Right lobe of liver (tissue), 4 donors: Measurements from ENCODE around the gene INPP5A.

Experiments
- CTCF ChIP-seq, 4 donors: fragments of 200-600 bp in 3 of 4; fragments of 450-650 bp in 1 of 4; IDR thresholded peaks; one replicate each; pipeline versions ENCODE4 v1.5.1 to v1.8.0; 2016 to 2022; ENCODE audit warnings: antibody characterized with exemption in 4 of 4, mild to moderate bottlenecking in 2 of 4
- POLR2A ChIP-seq: fragments of 450-650 bp; IDR thresholded peaks from one replicate; pipeline ENCODE4 v1.6.1; 2017; ENCODE audit warnings: antibody characterized with exemption, mild to moderate bottlenecking
- donor health status: DM: no; HTN: no; CAD: no.
- donor health status: DM: no; HTN: no; CAD: no.
- donor health status: DM: no; HTN: yes; CAD: no.

- TF ChIP-seq CTCF (IDR thresholded peaks at IDR 0.05): no peak
- TF ChIP-seq POLR2A: no peak
Observed at GRCh38 chr10:132641401-132641800, 103.8 kb downstream of the INPP5A start.
